Activated T-cell treated with anti-CD3 and anti-CD28 coated beads, Interleukin-2, amount 50 U/mL, for 1 hour (primary cell): ENCODE measurements around the gene PHLDA2.

Source experiments
- DNase-seq: peaks from one replicate; pipeline ENCODE4 v3.0.0-alpha.2; 2020

PHLDA2 gene

GRCh38 chr11:2892215-2892966, 36.8 kb downstream of the PHLDA2 start:
- peak; percentile 72 for DNase-seq

- no peak for DNase-seq
Observed at GRCh38 chr11:2891326-2892214, 37.6 kb downstream of the PHLDA2 start.

GRCh38 chr11:2890466-2891294, 38.5 kb downstream of the PHLDA2 start:
- no peak for DNase-seq

- no peak for DNase-seq
Observed at GRCh38 chr11:2889362-2890273, 39.6 kb downstream of the PHLDA2 start.

- DNase-seq: peak; percentile 88
Observed at GRCh38 chr11:2888266-2888968, 40.8 kb downstream of the PHLDA2 start.

GRCh38 chr11:2887515-2888195, 41.6 kb downstream of the PHLDA2 start:
- no peak for DNase-seq

- DNase-seq: no peak
Observed at GRCh38 chr11:2886936-2887335, 42.3 kb downstream of the PHLDA2 start.

- no peak for DNase-seq
Observed at GRCh38 chr11:2886191-2886894, 42.9 kb downstream of the PHLDA2 start.

GRCh38 chr11:2885678-2886081, 43.5 kb downstream of the PHLDA2 start, which contains the start of gene CDKN1C:
CDKN1C (minus strand) TSS chr11:2885775; CDS start chr11:2885456, 319 bp downstream.
- peak; percentile 84 for DNase-seq

GRCh38 chr11:2885017-2885677, 44.1 kb downstream of the PHLDA2 start:
- peak; percentile 50 for DNase-seq

- no peak for DNase-seq
Observed at GRCh38 chr11:2883979-2884815, 45.0 kb downstream of the PHLDA2 start.

GRCh38 chr11:2883640-2883978, 45.6 kb downstream of the PHLDA2 start:
- no peak for DNase-seq

GRCh38 chr11:2882396-2883110, 46.7 kb downstream of the PHLDA2 start:
- no peak for DNase-seq

GRCh38 chr11:2881981-2882375, 47.2 kb downstream of the PHLDA2 start:
- DNase-seq: no peak

GRCh38 chr11:2881076-2881980, 47.9 kb downstream of the PHLDA2 start:
- DNase-seq: no peak

GRCh38 chr11:2880646-2881045, 48.6 kb downstream of the PHLDA2 start:
- no peak for DNase-seq

GRCh38 chr11:2878782-2879181, 50.4 kb downstream of the PHLDA2 start:
- DNase-seq: no peak
